K562 (cell line): ENCODE results near the gene BLTP2. TPM values are rescaled to one million over a fixed set of nuclear protein-coding genes. Genes with fewer than 3 reads are reported as not detected.

Source experiments
- CCNT2 ChIP-seq: IDR thresholded peaks from 2 replicates; pipeline ENCODE4 v1.6.1; 2011; ENCODE audit warnings: borderline replicate concordance, low read depth, mild to moderate bottlenecking, moderate library complexity, mixed read lengths, low read length; ENCODE audit not compliant: insufficient read length; ENCODE audit errors: extremely low read depth
- CTBP1 ChIP-seq: fragments of 450-650 bp; IDR thresholded peaks from 2 replicates; pipeline ENCODE4 v1.6.1; 2016; ENCODE audit warnings: borderline replicate concordance
- E2F3 ChIP-seq: fragments of 250-450 bp; sonication (Bioruptor Pico); IDR thresholded peaks from 2 replicates; pipeline ENCODE4 v1.4.0; 2020; ENCODE audit warnings: mild to moderate bottlenecking
- EGR1 ChIP-seq: fragments of 450-650 bp; conservative IDR thresholded peaks from 2 replicates; pipeline ENCODE4 v1.6.1; 2017; ENCODE audit warnings: mild to moderate bottlenecking
- HCFC1 ChIP-seq: IDR thresholded peaks from 2 replicates; pipeline ENCODE4 v1.6.1; 2012; ENCODE audit warnings: low read depth, low read length, improper control_type of control experiment
- MTF1 ChIP-seq: fragments of 250-450 bp; sonication (Bioruptor Pico); IDR thresholded peaks from 2 replicates; pipeline ENCODE4 v1.9.0; 2021; ENCODE audit warnings: moderate library complexity, mild to moderate bottlenecking, inconsistent platforms, borderline replicate concordance
- POLR2AphosphoS2 ChIP-seq: IDR thresholded peaks from 2 replicates; pipeline ENCODE4 v1.6.1; 2012; ENCODE audit warnings: low read length, improper control_type of control experiment
- TBP ChIP-seq: optimal IDR thresholded peaks from 2 replicates; pipeline ENCODE3; 2011; ENCODE audit warnings: low read depth, low read length, improper control_type of control experiment
- XRCC5 ChIP-seq: fragments of 200-400 bp; formaldehyde crosslinking; IDR thresholded peaks from 2 replicates; pipeline ENCODE4 v1.6.1; 2017; ENCODE audit warnings: low read depth, mild to moderate bottlenecking, low read length
- ZBTB7A ChIP-seq: IDR thresholded peaks from 2 replicates; pipeline ENCODE4 v1.6.1; 2011; ENCODE audit warnings: low read depth, mild to moderate bottlenecking, low read length, moderate library complexity, borderline replicate concordance; ENCODE audit not compliant: control insufficient read depth
- ZNF224 ChIP-seq: sonication (generic); formaldehyde crosslinking; IDR thresholded peaks from 2 replicates; pipeline ENCODE4 v1.8.0; 2022; ENCODE audit warnings: mild to moderate bottlenecking, missing genetic modification reagents
- ZNF263 ChIP-seq: sonication (generic); formaldehyde crosslinking; IDR thresholded peaks from 2 replicates; pipeline ENCODE4 v1.8.0; 2022; ENCODE audit warnings: mild to moderate bottlenecking, missing genetic modification reagents, borderline replicate concordance
- ZNF76 ChIP-seq: fragments of 250-450 bp; sonication (Bioruptor Pico); IDR thresholded peaks from 2 replicates; pipeline ENCODE4 v1.4.0; 2020; ENCODE audit warnings: mild to moderate bottlenecking, moderate library complexity, borderline replicate concordance
- polyA plus RNA-seq, 8 experiments: library from polyadenylated mRNA; depleted of rRNA in 4 of 8; stranded (reverse) in 5 of 8; unstranded in 3 of 8; fragments of >200 nt; fragmentation: Nextera tagmentation in 2 of 8; fragmentation: Illumina TruSeq in 1 of 8; extraction: Ambion mirVana in 2 of 8; extraction: Trizol in 1 of 8; gene quantifications; 2 replicates each; pipeline versions ENCODE4 v1.2.1 to v1.2.3, GENCODE V29; 2011 to 2014; ENCODE audit warnings: inconsistent platforms in 1 of 8, missing spikeins in 1 of 8
- total RNA-seq, 7 experiments: library from RNA; depleted of rRNA in 6 of 7; stranded (reverse); fragments of >200 nt in 6 of 7; fragmentation: Illumina TruSeq in 2 of 7; extraction: Trizol in 2 of 7; gene quantifications; 2 replicates each; pipeline versions ENCODE4 v1.2.1 to v1.2.3, GENCODE V29; 2011 to 2021; ENCODE audit warnings: low replicate concordance in 1 of 7
- TF ChIP-seq, protein P1 (sequence below): fragments of 200-800 bp; sonication (Bioruptor generic); IDR thresholded peaks from 2 replicates; pipeline ENCODE4 v1.6.1; 2017; ENCODE audit warnings: missing genetic modification characterization, missing compliant biosample characterization
- TF ChIP-seq, protein P2 (sequence below): fragments of 450-650 bp; IDR thresholded peaks from 2 replicates; pipeline ENCODE4 v1.6.1; 2016; ENCODE audit warnings: borderline replicate concordance
- TF ChIP-seq, protein P3 (sequence below): IDR thresholded peaks from 3 replicates; pipeline ENCODE4 v1.6.1; 2011; ENCODE audit warnings: borderline replicate concordance, mild to moderate bottlenecking, moderate library complexity; ENCODE audit not compliant: insufficient read length; ENCODE audit errors: extremely low read depth
- TF ChIP-seq, protein P4 (sequence below): fragments of 250-450 bp; sonication (Bioruptor Pico); IDR thresholded peaks from 2 replicates; pipeline ENCODE4 v1.4.0; 2020

The BLTP2 gene
- total and polyA plus RNA-seq, 9 of the 15 experiments (the other 6 are each of a cell fraction or from before 2014, with no cell fraction given) = 14.7 to 174 (median 103) TPM

DNA sequence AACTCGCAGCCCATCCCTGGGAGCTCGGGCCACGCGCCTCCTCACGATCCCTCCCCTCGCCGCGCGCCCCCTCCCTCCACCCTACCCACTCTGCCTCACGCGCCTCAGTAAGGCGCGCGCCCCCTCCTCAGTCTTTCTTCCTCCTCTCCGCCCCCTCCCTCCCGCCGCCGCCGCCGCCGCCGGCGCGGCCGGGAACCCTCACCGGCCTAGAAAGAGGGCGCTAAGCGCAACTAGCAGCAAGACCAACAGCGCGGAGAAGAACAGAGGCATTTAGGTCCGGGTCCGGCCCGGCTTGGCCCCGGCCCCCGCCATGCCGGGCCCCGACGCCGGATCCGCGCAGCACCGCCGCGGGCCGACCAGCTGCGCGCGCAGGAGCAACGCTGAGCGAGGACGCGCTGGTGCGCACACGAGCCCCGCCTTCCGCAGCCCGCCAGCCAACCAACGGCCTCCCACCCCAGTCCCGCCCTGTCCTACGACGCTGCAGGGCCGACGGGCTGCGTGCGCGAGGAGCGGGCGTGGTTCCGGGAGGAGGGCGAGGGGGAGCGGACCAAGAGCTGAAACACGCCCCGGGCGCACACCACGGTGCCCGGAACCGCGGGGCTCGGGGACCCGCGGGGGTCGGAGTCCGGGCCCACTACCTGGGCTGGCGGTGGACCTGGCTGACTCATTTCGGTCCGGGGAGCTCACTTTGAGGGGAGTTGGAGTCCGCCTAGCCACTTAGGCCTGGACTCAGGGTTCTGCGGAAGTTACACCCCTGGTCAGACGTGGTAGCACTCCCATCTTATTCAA lies at the start of gene BLTP2 (continued):
- TF ChIP-seq, protein P1, sequence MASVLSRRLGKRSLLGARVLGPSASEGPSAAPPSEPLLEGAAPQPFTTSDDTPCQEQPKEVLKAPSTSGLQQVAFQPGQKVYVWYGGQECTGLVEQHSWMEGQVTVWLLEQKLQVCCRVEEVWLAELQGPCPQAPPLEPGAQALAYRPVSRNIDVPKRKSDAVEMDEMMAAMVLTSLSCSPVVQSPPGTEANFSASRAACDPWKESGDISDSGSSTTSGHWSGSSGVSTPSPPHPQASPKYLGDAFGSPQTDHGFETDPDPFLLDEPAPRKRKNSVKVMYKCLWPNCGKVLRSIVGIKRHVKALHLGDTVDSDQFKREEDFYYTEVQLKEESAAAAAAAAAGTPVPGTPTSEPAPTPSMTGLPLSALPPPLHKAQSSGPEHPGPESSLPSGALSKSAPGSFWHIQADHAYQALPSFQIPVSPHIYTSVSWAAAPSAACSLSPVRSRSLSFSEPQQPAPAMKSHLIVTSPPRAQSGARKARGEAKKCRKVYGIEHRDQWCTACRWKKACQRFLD = peak; percentile 79
- TF ChIP-seq XRCC5 = 0 out of 2 replicates have a peak, but pooled peaks have one; percentile 15
- TF ChIP-seq ZNF263 = peak; percentile 96
- TF ChIP-seq, protein P2, sequence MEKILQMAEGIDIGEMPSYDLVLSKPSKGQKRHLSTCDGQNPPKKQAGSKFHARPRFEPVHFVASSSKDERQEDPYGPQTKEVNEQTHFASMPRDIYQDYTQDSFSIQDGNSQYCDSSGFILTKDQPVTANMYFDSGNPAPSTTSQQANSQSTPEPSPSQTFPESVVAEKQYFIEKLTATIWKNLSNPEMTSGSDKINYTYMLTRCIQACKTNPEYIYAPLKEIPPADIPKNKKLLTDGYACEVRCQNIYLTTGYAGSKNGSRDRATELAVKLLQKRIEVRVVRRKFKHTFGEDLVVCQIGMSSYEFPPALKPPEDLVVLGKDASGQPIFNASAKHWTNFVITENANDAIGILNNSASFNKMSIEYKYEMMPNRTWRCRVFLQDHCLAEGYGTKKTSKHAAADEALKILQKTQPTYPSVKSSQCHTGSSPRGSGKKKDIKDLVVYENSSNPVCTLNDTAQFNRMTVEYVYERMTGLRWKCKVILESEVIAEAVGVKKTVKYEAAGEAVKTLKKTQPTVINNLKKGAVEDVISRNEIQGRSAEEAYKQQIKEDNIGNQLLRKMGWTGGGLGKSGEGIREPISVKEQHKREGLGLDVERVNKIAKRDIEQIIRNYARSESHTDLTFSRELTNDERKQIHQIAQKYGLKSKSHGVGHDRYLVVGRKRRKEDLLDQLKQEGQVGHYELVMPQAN = peak; percentile 81
- TF ChIP-seq, protein P3, sequence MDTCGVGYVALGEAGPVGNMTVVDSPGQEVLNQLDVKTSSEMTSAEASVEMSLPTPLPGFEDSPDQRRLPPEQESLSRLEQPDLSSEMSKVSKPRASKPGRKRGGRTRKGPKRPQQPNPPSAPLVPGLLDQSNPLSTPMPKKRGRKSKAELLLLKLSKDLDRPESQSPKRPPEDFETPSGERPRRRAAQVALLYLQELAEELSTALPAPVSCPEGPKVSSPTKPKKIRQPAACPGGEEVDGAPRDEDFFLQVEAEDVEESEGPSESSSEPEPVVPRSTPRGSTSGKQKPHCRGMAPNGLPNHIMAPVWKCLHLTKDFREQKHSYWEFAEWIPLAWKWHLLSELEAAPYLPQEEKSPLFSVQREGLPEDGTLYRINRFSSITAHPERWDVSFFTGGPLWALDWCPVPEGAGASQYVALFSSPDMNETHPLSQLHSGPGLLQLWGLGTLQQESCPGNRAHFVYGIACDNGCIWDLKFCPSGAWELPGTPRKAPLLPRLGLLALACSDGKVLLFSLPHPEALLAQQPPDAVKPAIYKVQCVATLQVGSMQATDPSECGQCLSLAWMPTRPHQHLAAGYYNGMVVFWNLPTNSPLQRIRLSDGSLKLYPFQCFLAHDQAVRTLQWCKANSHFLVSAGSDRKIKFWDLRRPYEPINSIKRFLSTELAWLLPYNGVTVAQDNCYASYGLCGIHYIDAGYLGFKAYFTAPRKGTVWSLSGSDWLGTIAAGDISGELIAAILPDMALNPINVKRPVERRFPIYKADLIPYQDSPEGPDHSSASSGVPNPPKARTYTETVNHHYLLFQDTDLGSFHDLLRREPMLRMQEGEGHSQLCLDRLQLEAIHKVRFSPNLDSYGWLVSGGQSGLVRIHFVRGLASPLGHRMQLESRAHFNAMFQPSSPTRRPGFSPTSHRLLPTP = peak; percentile 6
- TF ChIP-seq CCNT2 = peak; percentile 95
- TF ChIP-seq MTF1 (CRISPR knock-in tag) = no peak
- TF ChIP-seq E2F3 (CRISPR knock-in tag) = peak; percentile 5; the same call in 1 of the 2 replicates
- TF ChIP-seq, protein P4, sequence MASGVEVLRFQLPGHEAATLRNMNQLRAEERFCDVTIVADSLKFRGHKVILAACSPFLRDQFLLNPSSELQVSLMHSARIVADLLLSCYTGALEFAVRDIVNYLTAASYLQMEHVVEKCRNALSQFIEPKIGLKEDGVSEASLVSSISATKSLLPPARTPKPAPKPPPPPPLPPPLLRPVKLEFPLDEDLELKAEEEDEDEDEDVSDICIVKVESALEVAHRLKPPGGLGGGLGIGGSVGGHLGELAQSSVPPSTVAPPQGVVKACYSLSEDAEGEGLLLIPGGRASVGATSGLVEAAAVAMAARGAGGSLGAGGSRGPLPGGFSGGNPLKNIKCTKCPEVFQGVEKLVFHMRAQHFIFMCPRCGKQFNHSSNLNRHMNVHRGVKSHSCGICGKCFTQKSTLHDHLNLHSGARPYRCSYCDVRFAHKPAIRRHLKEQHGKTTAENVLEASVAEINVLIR (CRISPR knock-in tag) = peak; percentile 56; the same call in 1 of the 2 replicates
- TF ChIP-seq HCFC1 = peak; percentile 70
- peak; percentile 57 for TF ChIP-seq TBP
- no peak for TF ChIP-seq ZNF76 (CRISPR knock-in tag)
- peak; percentile 91 for TF ChIP-seq CTBP1
- TF ChIP-seq EGR1 = peak; percentile 16; the same call in 1 of the 2 replicates
- no peak for TF ChIP-seq ZNF224 (CRISPR knock-in tag)
- peak; percentile 68; the same call in 1 of the 2 replicates for TF ChIP-seq POLR2AphosphoS2
- peak; percentile 86; the same call in 1 of the 2 replicates for TF ChIP-seq ZBTB7A
